Measurements from ENCODE around the gene WAC. TPM values are rescaled to one million over a fixed set of nuclear protein-coding genes. Genes with fewer than 3 reads are reported as not detected.

WAC gene
- total and polyA plus RNA-seq, 2 experiments from 2014 or later: 59.4 to 116 TPM

DNA sequence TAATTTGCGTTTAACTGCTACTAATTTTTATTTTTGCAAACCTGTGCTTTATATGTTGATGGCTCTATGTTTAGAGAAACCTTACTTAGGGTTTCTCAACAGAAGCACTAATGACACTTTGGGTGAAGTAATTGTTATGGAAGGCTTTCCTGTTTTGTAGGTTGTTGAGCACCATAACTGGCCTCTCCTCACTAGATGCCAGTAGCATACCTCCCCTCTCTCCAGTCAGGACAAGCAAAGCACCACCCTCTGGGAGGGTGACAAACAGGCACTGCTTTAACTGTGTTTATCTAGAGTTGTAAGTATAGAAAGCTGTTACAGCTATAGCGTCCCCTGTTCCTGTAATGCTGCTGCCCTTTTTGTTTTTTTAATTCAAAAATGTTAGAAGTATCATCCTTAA, 60.9 kb downstream of the WAC start:
- Mint-ChIP-seq H3K4me3 (no peak overlapping the region), H3K36me3 (ENCODE audit: low read depth) (peaks cover 62% of the 10 kb centered on the region)
- ATAC-seq: peak; percentile 86

More for the DNA sequence above, 60.9 kb downstream of the WAC start:
- Histone ChIP-seq H3K79me2 (replicated peaks; ENCODE audit: insufficient read depth) (peaks cover 100% of the 10 kb centered on the region), H3K4me3 (no peak overlapping the region), H3K27ac (ENCODE audit: low read depth) (no peak overlapping the region), H3F3A (replicated peaks; ENCODE audit: low read depth) (no peaks in the 10 kb centered on the region), H2AFZ (no peak overlapping the region), H3K4me2 (no peak overlapping the region), H3K4me1 (ENCODE audit: insufficient read depth) (peaks cover 28% of the 10 kb centered on the region), H3K9me2 (ENCODE audit: insufficient read depth) (no peaks in the 10 kb centered on the region), H3K27me3 (ENCODE audit: insufficient read depth) (no peaks in the 10 kb centered on the region), H4K20me1 (replicated peaks; ENCODE audit: insufficient read depth) (peaks cover 42% of the 10 kb centered on the region), H3K36me3 (ENCODE audit: insufficient read depth) (peaks cover 26% of the 10 kb centered on the region)
- Mint-ChIP-seq H3K4me1 (peaks cover 35% of the 10 kb centered on the region), H3K27ac (no peak overlapping the region), H3K9me3 (no peaks in the 10 kb centered on the region), H3K27me3 (ENCODE audit: insufficient read depth, low read depth, poor library complexity) (no peaks in the 10 kb centered on the region)
- TF ChIP-seq, protein P1, sequence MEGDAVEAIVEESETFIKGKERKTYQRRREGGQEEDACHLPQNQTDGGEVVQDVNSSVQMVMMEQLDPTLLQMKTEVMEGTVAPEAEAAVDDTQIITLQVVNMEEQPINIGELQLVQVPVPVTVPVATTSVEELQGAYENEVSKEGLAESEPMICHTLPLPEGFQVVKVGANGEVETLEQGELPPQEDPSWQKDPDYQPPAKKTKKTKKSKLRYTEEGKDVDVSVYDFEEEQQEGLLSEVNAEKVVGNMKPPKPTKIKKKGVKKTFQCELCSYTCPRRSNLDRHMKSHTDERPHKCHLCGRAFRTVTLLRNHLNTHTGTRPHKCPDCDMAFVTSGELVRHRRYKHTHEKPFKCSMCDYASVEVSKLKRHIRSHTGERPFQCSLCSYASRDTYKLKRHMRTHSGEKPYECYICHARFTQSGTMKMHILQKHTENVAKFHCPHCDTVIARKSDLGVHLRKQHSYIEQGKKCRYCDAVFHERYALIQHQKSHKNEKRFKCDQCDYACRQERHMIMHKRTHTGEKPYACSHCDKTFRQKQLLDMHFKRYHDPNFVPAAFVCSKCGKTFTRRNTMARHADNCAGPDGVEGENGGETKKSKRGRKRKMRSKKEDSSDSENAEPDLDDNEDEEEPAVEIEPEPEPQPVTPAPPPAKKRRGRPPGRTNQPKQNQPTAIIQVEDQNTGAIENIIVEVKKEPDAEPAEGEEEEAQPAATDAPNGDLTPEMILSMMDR (conservative IDR thresholded peaks at IDR 0.05; ENCODE audit: low read depth in 2 of 2): no peak
- TF ChIP-seq, protein P2, sequence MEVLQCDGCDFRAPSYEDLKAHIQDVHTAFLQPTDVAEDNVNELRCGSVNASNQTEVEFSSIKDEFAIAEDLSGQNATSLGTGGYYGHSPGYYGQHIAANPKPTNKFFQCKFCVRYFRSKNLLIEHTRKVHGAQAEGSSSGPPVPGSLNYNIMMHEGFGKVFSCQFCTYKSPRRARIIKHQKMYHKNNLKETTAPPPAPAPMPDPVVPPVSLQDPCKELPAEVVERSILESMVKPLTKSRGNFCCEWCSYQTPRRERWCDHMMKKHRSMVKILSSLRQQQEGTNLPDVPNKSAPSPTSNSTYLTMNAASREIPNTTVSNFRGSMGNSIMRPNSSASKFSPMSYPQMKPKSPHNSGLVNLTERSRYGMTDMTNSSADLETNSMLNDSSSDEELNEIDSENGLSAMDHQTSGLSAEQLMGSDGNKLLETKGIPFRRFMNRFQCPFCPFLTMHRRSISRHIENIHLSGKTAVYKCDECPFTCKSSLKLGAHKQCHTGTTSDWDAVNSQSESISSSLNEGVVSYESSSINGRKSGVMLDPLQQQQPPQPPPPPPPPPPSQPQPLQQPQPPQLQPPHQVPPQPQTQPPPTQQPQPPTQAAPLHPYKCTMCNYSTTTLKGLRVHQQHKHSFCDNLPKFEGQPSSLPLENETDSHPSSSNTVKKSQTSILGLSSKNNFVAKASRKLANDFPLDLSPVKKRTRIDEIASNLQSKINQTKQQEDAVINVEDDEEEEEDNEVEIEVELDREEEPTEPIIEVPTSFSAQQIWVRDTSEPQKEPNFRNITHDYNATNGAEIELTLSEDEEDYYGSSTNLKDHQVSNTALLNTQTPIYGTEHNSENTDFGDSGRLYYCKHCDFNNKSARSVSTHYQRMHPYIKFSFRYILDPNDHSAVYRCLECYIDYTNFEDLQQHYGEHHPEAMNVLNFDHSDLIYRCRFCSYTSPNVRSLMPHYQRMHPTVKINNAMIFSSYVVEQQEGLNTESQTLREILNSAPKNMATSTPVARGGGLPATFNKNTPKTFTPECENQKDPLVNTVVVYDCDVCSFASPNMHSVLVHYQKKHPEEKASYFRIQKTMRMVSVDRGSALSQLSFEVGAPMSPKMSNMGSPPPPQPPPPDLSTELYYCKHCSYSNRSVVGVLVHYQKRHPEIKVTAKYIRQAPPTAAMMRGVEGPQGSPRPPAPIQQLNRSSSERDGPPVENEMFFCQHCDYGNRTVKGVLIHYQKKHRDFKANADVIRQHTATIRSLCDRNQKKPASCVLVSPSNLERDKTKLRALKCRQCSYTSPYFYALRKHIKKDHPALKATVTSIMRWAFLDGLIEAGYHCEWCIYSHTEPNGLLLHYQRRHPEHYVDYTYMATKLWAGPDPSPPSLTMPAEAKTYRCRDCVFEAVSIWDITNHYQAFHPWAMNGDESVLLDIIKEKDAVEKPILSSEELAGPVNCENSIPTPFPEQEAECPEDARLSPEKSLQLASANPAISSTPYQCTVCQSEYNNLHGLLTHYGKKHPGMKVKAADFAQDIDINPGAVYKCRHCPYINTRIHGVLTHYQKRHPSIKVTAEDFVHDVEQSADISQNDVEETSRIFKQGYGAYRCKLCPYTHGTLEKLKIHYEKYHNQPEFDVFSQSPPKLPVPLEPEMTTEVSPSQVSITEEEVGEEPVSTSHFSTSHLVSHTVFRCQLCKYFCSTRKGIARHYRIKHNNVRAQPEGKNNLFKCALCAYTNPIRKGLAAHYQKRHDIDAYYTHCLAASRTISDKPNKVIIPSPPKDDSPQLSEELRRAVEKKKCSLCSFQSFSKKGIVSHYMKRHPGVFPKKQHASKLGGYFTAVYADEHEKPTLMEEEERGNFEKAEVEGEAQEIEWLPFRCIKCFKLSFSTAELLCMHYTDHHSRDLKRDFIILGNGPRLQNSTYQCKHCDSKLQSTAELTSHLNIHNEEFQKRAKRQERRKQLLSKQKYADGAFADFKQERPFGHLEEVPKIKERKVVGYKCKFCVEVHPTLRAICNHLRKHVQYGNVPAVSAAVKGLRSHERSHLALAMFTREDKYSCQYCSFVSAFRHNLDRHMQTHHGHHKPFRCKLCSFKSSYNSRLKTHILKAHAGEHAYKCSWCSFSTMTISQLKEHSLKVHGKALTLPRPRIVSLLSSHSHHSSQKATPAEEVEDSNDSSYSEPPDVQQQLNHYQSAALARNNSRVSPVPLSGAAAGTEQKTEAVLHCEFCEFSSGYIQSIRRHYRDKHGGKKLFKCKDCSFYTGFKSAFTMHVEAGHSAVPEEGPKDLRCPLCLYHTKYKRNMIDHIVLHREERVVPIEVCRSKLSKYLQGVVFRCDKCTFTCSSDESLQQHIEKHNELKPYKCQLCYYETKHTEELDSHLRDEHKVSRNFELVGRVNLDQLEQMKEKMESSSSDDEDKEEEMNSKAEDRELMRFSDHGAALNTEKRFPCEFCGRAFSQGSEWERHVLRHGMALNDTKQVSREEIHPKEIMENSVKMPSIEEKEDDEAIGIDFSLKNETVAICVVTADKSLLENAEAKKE (CRISPR knock-in tag; IDR thresholded peaks at IDR 0.05): no peak
- TF ChIP-seq ZNF114 (CRISPR knock-in tag; IDR thresholded peaks at IDR 0.05): no peak
- TF ChIP-seq EZH2phosphoT487 (IDR thresholded peaks at IDR 0.05; ENCODE audit: unreplicated experiment): no peak
- no peak for TF ChIP-seq STAT1 (IDR thresholded peaks at IDR 0.05; ENCODE audit: unreplicated experiment)
- no peak for TF ChIP-seq POLR2AphosphoS5 (IDR thresholded peaks at IDR 0.05; ENCODE audit: low read depth)
- TF ChIP-seq NANOG (IDR thresholded peaks at IDR 0.05; ENCODE audit: borderline replicate concordance): no peak
- no peak for TF ChIP-seq EZH2 (IDR thresholded peaks at IDR 0.05; ENCODE audit: low read depth, unreplicated experiment)
- no peak for TF ChIP-seq ZNF331 (CRISPR knock-in tag; IDR thresholded peaks at IDR 0.05; ENCODE audit: low read depth)
- TF ChIP-seq JUNB (IDR thresholded peaks at IDR 0.05; ENCODE audit: unreplicated experiment): no peak
- no peak for TF ChIP-seq CREB1 (CRISPR knock-in tag; IDR thresholded peaks at IDR 0.05; ENCODE audit: low read depth)
- DNase-seq (ENCODE audit: low spot score): peak; percentile 35
